Prostate gland (tissue), 2 donors: Measurements from ENCODE around the gene SNX7. TPM values are rescaled to one million over a fixed set of nuclear protein-coding genes. Genes with fewer than 3 reads are reported as not detected.

Source experiments
- DNase-seq: peaks from one replicate; pipeline ENCODE4 v3.0.0-alpha.2; 2019; ENCODE audit warnings: low spot score
- H3K27ac ChIP-seq, 2 donors: fragments of 200-600 bp; sonication (generic); 2 replicates each; pipeline ENCODE4 v1.5.1; 2017 to 2019
- H3K27me3 ChIP-seq: fragments of 200-600 bp; sonication (generic); replicated peaks from 2 replicates; pipeline ENCODE4 v1.5.1; 2019; ENCODE audit not compliant: insufficient read depth
- H3K36me3 ChIP-seq, 2 donors: fragments of 200-600 bp; sonication (generic); 1 replicate in 1 of 2; 2 replicates in 1 of 2; pipeline versions ENCODE4 v1.5.1 to v1.8.1; 2017 to 2019
- H3K4me1 ChIP-seq: fragments of 200-600 bp; sonication (generic); replicated peaks from 2 replicates; pipeline ENCODE4 v1.5.1; 2019
- H3K4me3 ChIP-seq, 2 donors: fragments of 200-600 bp; sonication (generic); 2 replicates each; pipeline ENCODE4 v1.5.1; 2017 to 2019
- H3K9me3 ChIP-seq: fragments of 200-600 bp; sonication (generic); 2 replicates; pipeline ENCODE4 v1.5.1; 2017
- POLR2A ChIP-seq: fragments of 450-650 bp; IDR thresholded peaks from one replicate; pipeline ENCODE4 v1.6.1; 2016; ENCODE audit warnings: antibody characterized with exemption, mild to moderate bottlenecking
- POLR2AphosphoS5 ChIP-seq: sonication (generic); formaldehyde crosslinking; IDR thresholded peaks from one replicate; pipeline ENCODE4 v1.6.1; 2017; ENCODE audit warnings: antibody characterized with exemption
- WGBS: methylation state at CpG from one replicate; pipeline ENCODE4 v1.1.5; 2018; 5-methylcytosine and 5-hydroxymethylcytosine counted together
- intact Hi-C: fragments of 100-400 bp; cut with DNase I; formaldehyde crosslinking; loops from one replicate; pipeline ENCODE4 v1.14.2; 2022
- total RNA-seq, 2 donors: library from RNA; depleted of rRNA; stranded (reverse); fragments of >200 nt; gene quantifications; one replicate each; pipeline ENCODE4 v1.1.0, GENCODE V29; 2016
- TF ChIP-seq, protein P1 (sequence below), 4 experiments: fragments of 200-600 bp in 2 of 4; fragments of 450-650 bp in 2 of 4; sonication (generic) in 2 of 4; IDR thresholded peaks; 1 replicate in 3 of 4; 2 replicates in 1 of 4; pipeline ENCODE4 v1.5.1; 2016 to 2019; ENCODE audit warnings: antibody characterized with exemption in 4 of 4, mild to moderate bottlenecking in 2 of 4, moderate library complexity in 2 of 4

The SNX7 gene
- total RNA-seq, 2 donors from 2014 or later, result 19.4 to 32.9 TPM

DNA sequence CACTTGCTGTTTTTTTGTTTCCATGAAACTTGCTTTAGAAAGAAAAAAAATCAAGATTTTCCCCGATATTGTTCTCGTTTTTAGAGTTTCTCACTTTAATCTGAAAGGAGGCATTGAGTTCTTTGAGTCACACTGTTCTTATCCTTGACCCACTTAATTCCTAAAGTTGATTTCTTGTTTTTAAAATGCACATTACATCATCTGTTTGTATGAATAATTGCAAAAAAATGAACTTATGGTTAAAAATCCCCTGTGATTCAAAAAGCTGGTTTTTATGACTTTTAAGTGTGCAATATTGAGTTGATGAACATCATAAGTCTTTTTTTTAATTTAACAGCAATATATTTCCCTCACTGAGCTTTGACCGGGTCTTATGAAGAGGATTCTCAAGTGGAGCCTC is 131.6 kb downstream of the SNX7 start:
- Histone ChIP-seq H3K4me3 (no peak overlapping the region), H3K36me3 (no peaks in the 10 kb centered on the region), H3K27me3 (no peaks in the 10 kb centered on the region), H3K27ac (no peak overlapping the region), H3K9me3 (no peaks in the 10 kb centered on the region), H3K4me1 (no peaks in the 10 kb centered on the region)
- intact Hi-C loops, result no loop called here
- 30% methylated on average over 3 of the region's 3 CpGs for WGBS
- no peak for DNase-seq
- TF ChIP-seq POLR2AphosphoS5 (no peak), POLR2A (no peak)
- TF ChIP-seq, protein P1, sequence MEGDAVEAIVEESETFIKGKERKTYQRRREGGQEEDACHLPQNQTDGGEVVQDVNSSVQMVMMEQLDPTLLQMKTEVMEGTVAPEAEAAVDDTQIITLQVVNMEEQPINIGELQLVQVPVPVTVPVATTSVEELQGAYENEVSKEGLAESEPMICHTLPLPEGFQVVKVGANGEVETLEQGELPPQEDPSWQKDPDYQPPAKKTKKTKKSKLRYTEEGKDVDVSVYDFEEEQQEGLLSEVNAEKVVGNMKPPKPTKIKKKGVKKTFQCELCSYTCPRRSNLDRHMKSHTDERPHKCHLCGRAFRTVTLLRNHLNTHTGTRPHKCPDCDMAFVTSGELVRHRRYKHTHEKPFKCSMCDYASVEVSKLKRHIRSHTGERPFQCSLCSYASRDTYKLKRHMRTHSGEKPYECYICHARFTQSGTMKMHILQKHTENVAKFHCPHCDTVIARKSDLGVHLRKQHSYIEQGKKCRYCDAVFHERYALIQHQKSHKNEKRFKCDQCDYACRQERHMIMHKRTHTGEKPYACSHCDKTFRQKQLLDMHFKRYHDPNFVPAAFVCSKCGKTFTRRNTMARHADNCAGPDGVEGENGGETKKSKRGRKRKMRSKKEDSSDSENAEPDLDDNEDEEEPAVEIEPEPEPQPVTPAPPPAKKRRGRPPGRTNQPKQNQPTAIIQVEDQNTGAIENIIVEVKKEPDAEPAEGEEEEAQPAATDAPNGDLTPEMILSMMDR (IDR thresholded peaks at IDR 0.05), result no peak

DNA sequence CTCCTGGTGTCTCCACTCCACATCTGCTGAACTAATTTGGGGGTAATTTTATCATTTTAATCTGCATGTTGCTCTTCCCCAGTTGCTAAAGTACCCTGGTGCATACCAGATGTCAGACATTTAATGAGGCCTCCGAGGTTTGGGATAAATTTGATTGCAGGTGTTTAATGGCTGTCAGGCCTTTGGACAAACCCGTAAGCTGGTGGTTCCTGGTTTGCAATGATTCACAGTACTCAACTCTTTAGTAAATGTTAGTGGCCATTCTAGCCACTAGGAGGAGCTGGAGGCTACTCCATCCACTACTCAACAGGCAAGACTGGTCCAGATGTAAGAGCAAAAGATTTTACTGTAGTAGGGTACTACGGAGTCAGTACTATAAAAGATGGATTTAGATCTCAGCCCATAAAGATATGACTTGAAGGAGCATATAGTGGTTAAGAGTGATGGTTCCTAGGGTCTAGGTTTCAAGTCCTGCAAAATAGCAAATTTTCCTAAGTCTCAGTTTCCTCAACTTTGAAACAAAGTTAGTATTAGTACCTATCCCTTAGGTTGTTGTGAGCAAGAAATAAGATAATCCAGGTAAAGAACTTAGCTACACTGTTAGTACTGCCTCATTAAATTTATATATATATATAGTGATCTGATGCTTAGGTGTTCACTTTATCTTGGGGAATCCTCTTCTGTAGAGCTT is 132.8 kb downstream of the SNX7 start:
- 29% methylated on average over 3 of the region's 3 CpGs for WGBS
- no peak overlapping the region for H3K27ac ChIP-seq
- H3K4me1 ChIP-seq, result no peaks in the 10 kb centered on the region
- intact Hi-C loops, result no loop called here
- DNase-seq, result peak; percentile 7
- no peak overlapping the region for H3K4me3 ChIP-seq
- no peaks in the 10 kb centered on the region for H3K36me3 ChIP-seq
- no peaks in the 10 kb centered on the region for H3K9me3 ChIP-seq
- no peak for TF ChIP-seq POLR2AphosphoS5
- TF ChIP-seq, protein P1 (IDR thresholded peaks at IDR 0.05), result peak in 2 of 4 experiments; percentile 26 to 39
- H3K27me3 ChIP-seq, result no peaks in the 10 kb centered on the region

- no peak for DNase-seq
- intact Hi-C loops, result loop anchor here (5.0 kb wide), 1 partner anchor 159 kb away; no protein-coding TSS in a partner anchor
Observed at GRCh38 chr1:98796049-98796448, 134.5 kb downstream of the SNX7 start.

DNA sequence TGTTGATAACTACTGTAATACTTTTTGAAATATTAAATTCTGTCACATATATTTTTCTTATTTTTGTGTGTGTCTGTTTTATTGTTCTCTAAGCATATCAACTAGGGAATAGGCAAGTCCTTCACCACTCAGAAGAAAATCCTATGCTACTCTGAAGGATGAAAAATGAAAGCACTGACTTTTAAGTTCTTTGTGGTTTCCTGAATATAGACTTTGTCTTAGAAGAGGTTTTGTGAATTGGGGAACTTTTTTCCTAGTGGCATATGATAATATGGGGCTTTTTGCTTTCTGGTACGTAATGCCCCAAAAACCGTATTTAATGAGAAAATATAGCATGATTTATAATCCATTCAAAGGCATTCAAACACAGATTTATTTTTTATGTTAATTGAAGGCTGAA is 136.0 kb downstream of the SNX7 start:
- intact Hi-C loops, result loop anchor here (5.0 kb wide), 1 partner anchor 160 kb away; no protein-coding TSS in a partner anchor
- 83% methylated on average over 2 of the region's 2 CpGs for WGBS
- Histone ChIP-seq H3K27ac (no peak overlapping the region), H3K27me3 (no peaks in the 10 kb centered on the region), H3K4me3 (no peak overlapping the region), H3K4me1 (no peaks in the 10 kb centered on the region), H3K9me3 (no peaks in the 10 kb centered on the region), H3K36me3 (no peaks in the 10 kb centered on the region)
- no peak for DNase-seq
- TF ChIP-seq, protein P1 (IDR thresholded peaks at IDR 0.05), result no peak
- TF ChIP-seq POLR2A (no peak), POLR2AphosphoS5 (no peak)

More at GRCh38 chr1:98796049-98796448, 134.5 kb downstream of the SNX7 start:
- Histone ChIP-seq H3K36me3 (no peaks in the 10 kb centered on the region), H3K4me1 (no peaks in the 10 kb centered on the region), H3K9me3 (no peaks in the 10 kb centered on the region), H3K4me3 (no peak overlapping the region), H3K27ac (no peak overlapping the region), H3K27me3 (no peaks in the 10 kb centered on the region)
- WGBS, result 63% methylated on average over 1 of the region's 1 CpG
- TF ChIP-seq, protein P1 (IDR thresholded peaks at IDR 0.05), result no peak
- TF ChIP-seq POLR2AphosphoS5 (no peak), POLR2A (no peak)
